MCF 10A (cell line): Measurements from ENCODE around the gene PROSER2. TPM values are rescaled to one million over a fixed set of nuclear protein-coding genes. Genes with fewer than 3 reads are reported as not detected.

ENCODE experiments used
- BruUV-seq: library from RNA; stranded (reverse); fragments of 400-500 nt; replicated peaks from 2 replicates; lab custom pipeline; 2021; lab: Mats Ljungman, UMichigan
- CTCF ChIA-PET: fragments of 300-600 bp; sonication (Branson Sonifier 250); formaldehyde crosslinking; extraction: SDS; loops from one replicate; lab custom pipeline; 2021; ENCODE audit warnings: antibody characterized with exemption, inconsistent platforms; lab: Yijun Ruan, JAX
- POLR2A ChIA-PET: fragments of 300-600, 350-650 bp; sonication (Branson Sonifier 250); formaldehyde crosslinking; extraction: SDS; loops from one replicate; lab custom pipeline; 2020; ENCODE audit warnings: antibody characterized with exemption, inconsistent platforms; lab: Yijun Ruan, JAX
- DNase-seq: peaks from one replicate; pipeline ENCODE4 v3.0.0-alpha.2; 2018; ENCODE audit not compliant: unreplicated experiment
- H3K27ac Mint-ChIP-seq: one replicate; pipeline ENCODE4 v1.8.0; 2022; ENCODE audit warnings: mild to moderate bottlenecking, low read depth, mixed read lengths; ENCODE audit not compliant: unreplicated experiment
- H3K27me3 Mint-ChIP-seq: one replicate; pipeline ENCODE4 v1.8.0; 2022; ENCODE audit warnings: mixed read lengths; ENCODE audit not compliant: insufficient read depth, unreplicated experiment
- H3K36me3 Mint-ChIP-seq: one replicate; pipeline ENCODE4 v1.8.0; 2022; ENCODE audit warnings: mild to moderate bottlenecking, moderate library complexity, mixed read lengths; ENCODE audit not compliant: insufficient read depth, unreplicated experiment
- H3K4me1 Mint-ChIP-seq: one replicate; pipeline ENCODE4 v1.8.0; 2022; ENCODE audit warnings: mixed read lengths; ENCODE audit not compliant: insufficient read depth, unreplicated experiment
- H3K4me3 Mint-ChIP-seq: one replicate; pipeline ENCODE4 v1.8.0; 2022; ENCODE audit warnings: mild to moderate bottlenecking, moderate library complexity, mixed read lengths; ENCODE audit not compliant: unreplicated experiment
- H3K9me3 Mint-ChIP-seq: one replicate; pipeline ENCODE4 v1.8.0; 2022; ENCODE audit warnings: mixed read lengths; ENCODE audit not compliant: unreplicated experiment
- CTCF ChIP-seq: fragments of 200-600 bp; IDR thresholded peaks from one replicate; pipeline ENCODE4 v1.8.0; 2022; ENCODE audit warnings: antibody characterized with exemption, mild to moderate bottlenecking; ENCODE audit not compliant: unreplicated experiment
- intact Hi-C: fragments of 100-400 bp; cut with micrococcal nuclease; formaldehyde crosslinking; loops from 2 replicates; pipeline ENCODE4 v1.14.1; 2022
- total RNA-seq: library from RNA; stranded (reverse); gene quantifications from 2 replicates; pipeline ENCODE4 v1.2.3, GENCODE V29; 2022

The PROSER2 gene
- total RNA-seq, 1 experiment from 2014 or later = 58.0 TPM

- ChIA-PET POLR2A (interaction anchor here (0.6 kb wide), 1 partner anchor 105 kb away, joined by 3 read pairs; no protein-coding TSS in a partner anchor), CTCF (interaction anchor here (0.6 to 6.8 kb wide), 19 partner anchors 10 to 928 kb away, joined by 3 to 44 read pairs (median 4); no protein-coding TSS in a partner anchor)
- BruUV-seq = no TSS peak
- Mint-ChIP-seq H3K36me3 (no peaks in the 10 kb centered on the region), H3K27ac (peak overlapping the region; percentile 21), H3K27me3 (no peaks in the 10 kb centered on the region), H3K4me1 (peaks cover 17% of the 10 kb centered on the region), H3K9me3 (no peaks in the 10 kb centered on the region), H3K4me3 (no peak overlapping the region)
- peak; percentile 55 for DNase-seq
- intact Hi-C loops = no loop called here
- TF ChIP-seq CTCF = no peak
Observed at GRCh38 chr10:11793762-11794479, 29.2 kb upstream of the PROSER2 start.

- H3K4me3 Mint-ChIP-seq = no peak overlapping the region
- DNase-seq = no peak
- intact Hi-C loops = no loop called here
- BruUV-seq = no TSS peak
- CTCF ChIA-PET = interaction anchor here (0.6 to 6.8 kb wide), 11 partner anchors 11 to 928 kb away, joined by 3 to 44 read pairs (median 4); no protein-coding TSS in a partner anchor
- H3K9me3 Mint-ChIP-seq = no peaks in the 10 kb centered on the region
- POLR2A ChIA-PET = interaction anchor here (0.6 kb wide), 1 partner anchor 104 kb away, joined by 3 read pairs; no protein-coding TSS in a partner anchor
- H3K36me3 Mint-ChIP-seq = no peaks in the 10 kb centered on the region
- TF ChIP-seq CTCF = no peak
- peaks cover 11% of the 10 kb centered on the region for H3K4me1 Mint-ChIP-seq
- no peaks in the 10 kb centered on the region for H3K27me3 Mint-ChIP-seq
- H3K27ac Mint-ChIP-seq = no peak overlapping the region
Observed at GRCh38 chr10:11794566-11794965, 28.6 kb upstream of the PROSER2 start.

- no peaks in the 10 kb centered on the region for H3K9me3 Mint-ChIP-seq
- no peaks in the 10 kb centered on the region for H3K36me3 Mint-ChIP-seq
- CTCF ChIA-PET = interaction anchor here (0.6 to 6.8 kb wide), 10 partner anchors 11 to 199 kb away, joined by 3 to 44 read pairs (median 4); no protein-coding TSS in a partner anchor
- DNase-seq = no peak
- TF ChIP-seq CTCF = no peak
- no peaks in the 10 kb centered on the region for H3K27me3 Mint-ChIP-seq
- POLR2A ChIA-PET = no interaction called here
- no peak overlapping the region for H3K4me3 Mint-ChIP-seq
- H3K4me1 Mint-ChIP-seq = peaks cover 11% of the 10 kb centered on the region
- intact Hi-C loops = no loop called here
- H3K27ac Mint-ChIP-seq = no peak overlapping the region
- no TSS peak for BruUV-seq
Observed at GRCh38 chr10:11795101-11795920, 27.8 kb upstream of the PROSER2 start.

- Mint-ChIP-seq H3K27ac (no peak overlapping the region), H3K4me1 (peaks cover 11% of the 10 kb centered on the region), H3K4me3 (no peak overlapping the region), H3K9me3 (no peaks in the 10 kb centered on the region), H3K27me3 (no peaks in the 10 kb centered on the region), H3K36me3 (no peaks in the 10 kb centered on the region)
- DNase-seq = no peak
- POLR2A ChIA-PET = no interaction called here
- TF ChIP-seq CTCF = no peak
- intact Hi-C loops = no loop called here
- BruUV-seq = no TSS peak
- CTCF ChIA-PET = interaction anchor here (2.7 to 5.7 kb wide), 2 partner anchors 13 to 190 kb away, joined by 17 to 43 read pairs; no protein-coding TSS in a partner anchor
Observed at GRCh38 chr10:11796474-11796873, 26.7 kb upstream of the PROSER2 start.
